RWPE1 (cell line): ENCODE measurements around the gene MT1E.
"Not testable (repeated sequence)": the region's sequence is repeated elsewhere in the genome, so short reads cannot be mapped to it uniquely, and the experiment has no call there.

Experiments used
- CTCF ChIA-PET: fragments of 350-600 bp; sonication (Branson Sonifier 250); formaldehyde crosslinking; extraction: SDS; loops from one replicate; lab custom pipeline; 2021; lab: Yijun Ruan, JAX
- POLR2A ChIA-PET: fragments of 400-600 bp; formaldehyde crosslinking; extraction: SDS; loops from one replicate; lab custom pipeline; 2020; ENCODE audit warnings: antibody characterized with exemption; ENCODE audit not compliant: low non-redundant PET; lab: Yijun Ruan, JAX
- DNase-seq: peaks from one replicate; pipeline ENCODE4 v3.0.0; 2012; ENCODE audit warnings: low spot score
- H3K27ac ChIP-seq: fragments of 450-650 bp; 2 replicates; pipeline ENCODE4 v1.5.1; 2017
- TF ChIP-seq, protein P1 (sequence below): fragments of 450-650 bp; conservative IDR thresholded peaks from 2 replicates; pipeline ENCODE4 v1.5.1; 2017; ENCODE audit warnings: low read depth, mild to moderate bottlenecking

MT1E gene

DNA sequence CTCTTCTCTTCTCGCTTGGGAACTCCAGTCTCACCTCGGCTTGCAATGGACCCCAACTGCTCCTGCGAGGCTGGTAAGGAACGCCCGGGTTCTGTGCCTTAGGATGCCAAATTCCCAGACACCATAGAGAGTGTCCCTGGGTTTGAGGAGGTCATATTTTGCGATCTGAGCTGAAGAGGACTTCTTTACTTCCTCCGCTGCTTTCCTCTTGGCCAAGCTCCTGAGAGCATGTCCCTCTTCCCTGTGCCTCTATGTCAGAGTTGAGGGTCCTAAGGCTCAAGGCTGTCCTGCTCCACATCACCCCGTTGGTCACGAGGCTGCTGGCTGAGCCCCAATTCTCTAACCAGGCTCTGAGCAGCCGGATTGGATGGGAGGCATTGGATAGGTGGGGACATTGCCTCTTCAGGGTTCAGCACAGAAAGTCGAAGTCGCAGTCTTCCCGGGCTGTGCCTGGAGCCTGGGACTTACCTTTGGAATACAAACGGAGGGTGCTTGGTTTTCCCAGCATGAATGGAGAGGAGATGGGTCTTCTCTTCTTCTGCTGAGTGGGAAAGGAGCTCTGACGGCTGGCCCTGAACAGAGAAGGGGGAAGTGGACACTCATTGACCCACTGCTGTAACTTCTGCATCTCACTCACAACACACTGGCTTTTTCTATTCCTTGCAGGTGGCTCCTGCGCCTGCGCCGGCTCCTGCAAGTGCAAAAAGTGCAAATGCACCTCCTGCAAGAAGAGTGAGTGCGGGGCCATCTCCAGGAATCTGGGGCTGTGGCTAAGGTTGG lies 44.4 kb downstream of the MT1E start:
- TF ChIP-seq, protein P1, sequence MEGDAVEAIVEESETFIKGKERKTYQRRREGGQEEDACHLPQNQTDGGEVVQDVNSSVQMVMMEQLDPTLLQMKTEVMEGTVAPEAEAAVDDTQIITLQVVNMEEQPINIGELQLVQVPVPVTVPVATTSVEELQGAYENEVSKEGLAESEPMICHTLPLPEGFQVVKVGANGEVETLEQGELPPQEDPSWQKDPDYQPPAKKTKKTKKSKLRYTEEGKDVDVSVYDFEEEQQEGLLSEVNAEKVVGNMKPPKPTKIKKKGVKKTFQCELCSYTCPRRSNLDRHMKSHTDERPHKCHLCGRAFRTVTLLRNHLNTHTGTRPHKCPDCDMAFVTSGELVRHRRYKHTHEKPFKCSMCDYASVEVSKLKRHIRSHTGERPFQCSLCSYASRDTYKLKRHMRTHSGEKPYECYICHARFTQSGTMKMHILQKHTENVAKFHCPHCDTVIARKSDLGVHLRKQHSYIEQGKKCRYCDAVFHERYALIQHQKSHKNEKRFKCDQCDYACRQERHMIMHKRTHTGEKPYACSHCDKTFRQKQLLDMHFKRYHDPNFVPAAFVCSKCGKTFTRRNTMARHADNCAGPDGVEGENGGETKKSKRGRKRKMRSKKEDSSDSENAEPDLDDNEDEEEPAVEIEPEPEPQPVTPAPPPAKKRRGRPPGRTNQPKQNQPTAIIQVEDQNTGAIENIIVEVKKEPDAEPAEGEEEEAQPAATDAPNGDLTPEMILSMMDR = no peak
- CTCF ChIA-PET = no interaction called here

DNA sequence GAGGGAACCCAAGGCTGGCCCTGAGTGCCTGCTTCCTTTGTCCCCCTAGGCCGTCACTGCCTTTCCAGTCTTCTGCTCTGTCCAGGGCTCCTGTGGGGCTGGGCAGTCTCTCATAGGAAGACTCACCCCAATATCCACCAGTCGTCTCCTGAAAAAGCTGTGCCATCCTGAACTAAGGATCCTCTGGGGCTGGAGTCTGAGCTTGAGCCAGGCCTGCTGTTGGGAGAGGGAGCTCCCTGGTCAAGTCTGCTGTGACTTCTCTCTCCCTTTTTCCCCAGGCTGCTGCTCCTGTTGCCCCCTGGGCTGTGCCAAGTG lies 45.0 kb downstream of the MT1E start:
- POLR2A ChIA-PET = no interaction called here
- CTCF ChIA-PET = no interaction called here

More for the DNA sequence above, 44.4 kb downstream of the MT1E start:
- DNase-seq = no peak
- POLR2A ChIA-PET = no interaction called here
- H3K27ac ChIP-seq = no peak overlapping the region

DNA sequence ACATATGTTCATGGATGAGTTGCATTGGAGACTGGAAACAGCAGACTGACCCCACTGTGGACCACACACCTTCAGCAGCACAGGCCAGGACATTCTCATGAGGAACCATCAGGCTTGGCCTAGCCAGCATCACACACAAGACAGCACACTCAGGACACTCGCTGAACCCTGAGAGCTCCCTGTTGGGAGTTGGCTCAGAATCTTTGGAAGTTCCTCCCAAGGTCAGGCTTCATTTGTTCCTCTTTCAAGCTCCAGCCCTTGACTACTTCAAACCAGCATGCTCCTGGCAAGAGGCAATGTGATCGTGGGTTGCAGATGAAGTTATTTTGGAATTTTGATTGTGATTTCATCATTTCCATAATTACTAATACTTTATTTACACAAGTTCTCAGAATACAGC lies 46.1 kb downstream of the MT1E start:
- CTCF ChIA-PET = not testable (repeated sequence)

More for the DNA sequence above, 45.0 kb downstream of the MT1E start:
- TF ChIP-seq, protein P1 = no peak
- H3K27ac ChIP-seq = no peak overlapping the region
- no peak for DNase-seq

DNA sequence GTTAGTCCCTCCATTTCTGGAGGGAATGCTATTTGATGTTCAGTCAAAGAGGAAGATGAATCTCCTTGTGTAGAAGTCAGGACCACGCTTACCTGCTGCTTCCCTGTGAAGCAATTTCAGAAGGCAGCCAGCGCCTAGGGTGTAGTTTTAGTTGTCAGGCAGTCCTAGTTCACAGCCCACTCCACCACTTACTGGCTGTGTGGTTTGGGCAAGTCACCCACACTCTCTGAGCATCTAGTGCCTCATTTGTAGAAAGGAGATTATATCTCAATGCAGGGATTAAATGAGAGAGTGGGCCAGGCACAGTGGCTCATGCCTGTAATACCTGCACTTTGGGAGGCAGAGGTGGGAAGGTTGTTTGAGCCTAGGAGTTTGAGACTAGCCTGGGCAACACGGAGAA lies 46.6 kb downstream of the MT1E start:
- ChIA-PET POLR2A (interaction anchor here (1.0 kb wide), 1 partner anchor 47 kb away, joined by 4 read pairs; the partner anchor contains the start of gene MT1E), CTCF (interaction anchor here (2.7 kb wide), 1 partner anchor 30 kb away, joined by 13 read pairs; no protein-coding TSS in a partner anchor)
- DNase-seq, H3K27ac ChIP-seq: not testable (repeated sequence)

More for the DNA sequence above, 46.1 kb downstream of the MT1E start:
- H3K27ac ChIP-seq, DNase-seq: not testable (repeated sequence)
- POLR2A ChIA-PET = interaction anchor here (1.0 kb wide), 1 partner anchor 46 kb away, joined by 4 read pairs; the partner anchor contains the start of gene MT1E

DNA sequence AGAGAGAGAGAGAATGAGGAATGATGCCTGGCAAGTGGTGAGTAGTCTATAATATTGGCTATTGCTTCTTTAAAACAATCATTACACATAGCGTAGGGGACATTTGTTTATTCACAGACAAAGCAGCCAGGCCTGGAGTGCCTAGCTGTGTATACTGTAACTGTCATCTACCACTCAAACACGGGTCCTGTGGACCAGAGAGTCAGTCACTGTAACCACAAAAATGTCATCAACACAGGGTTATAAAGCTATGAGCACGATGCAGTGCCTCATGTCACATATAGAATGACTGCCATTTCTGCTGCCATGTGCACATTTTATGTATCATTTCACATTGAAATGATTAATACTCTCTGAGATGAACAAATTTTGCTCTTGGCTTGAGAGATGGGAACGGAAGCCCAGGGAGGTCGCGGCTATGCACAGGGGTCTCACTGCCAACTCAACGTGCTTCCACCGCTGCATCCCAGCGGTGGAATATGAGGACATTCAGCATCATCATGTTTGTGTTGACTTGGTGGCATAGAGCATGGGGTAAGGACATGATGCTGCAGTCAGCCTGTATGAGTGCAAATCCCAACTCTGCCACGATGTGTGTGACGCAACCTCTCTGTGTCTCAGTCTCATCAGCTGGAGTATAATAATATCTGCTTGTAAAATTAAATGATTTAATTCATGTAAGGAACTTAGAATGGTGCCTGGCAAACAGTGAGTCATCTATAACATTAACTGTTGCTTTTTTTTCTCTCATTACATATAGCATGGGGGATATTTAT lies 47.4 kb downstream of the MT1E start:
- H3K27ac ChIP-seq = no peak overlapping the region
- no peak for DNase-seq
- ChIA-PET POLR2A (no interaction called here), CTCF (interaction anchor here (0.6 to 2.7 kb wide), 2 partner anchors 29 to 54 kb away, joined by 3 to 13 read pairs; no protein-coding TSS in a partner anchor)
- TF ChIP-seq, protein P1 = no peak

DNA sequence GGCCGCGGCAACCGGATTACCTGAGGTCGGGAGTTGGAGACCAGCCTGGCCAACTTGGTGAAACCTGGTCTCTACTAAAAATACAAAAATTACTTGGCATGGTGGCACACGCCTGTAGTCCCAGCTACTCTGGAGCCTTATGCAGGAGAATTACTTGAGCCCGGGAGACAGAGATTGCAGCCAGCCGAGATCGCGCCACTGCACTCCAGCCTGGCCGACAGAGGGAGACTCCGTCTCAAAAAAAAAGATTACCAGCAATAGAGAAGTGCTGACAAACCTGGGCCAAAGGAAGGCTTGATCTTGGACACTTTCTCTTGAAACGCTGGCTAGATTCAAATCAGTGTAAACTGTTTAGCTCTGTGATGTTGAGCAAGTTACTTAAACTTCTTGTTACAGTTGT lies 48.3 kb downstream of the MT1E start:
- no peak for DNase-seq
- TF ChIP-seq, protein P1 = no peak; the same call in 1 of the 2 replicates
- ChIA-PET POLR2A (no interaction called here), CTCF (interaction anchor here (0.6 to 2.7 kb wide), 8 partner anchors 28 to 335 kb away, joined by 3 to 13 read pairs (median 3); no protein-coding TSS in a partner anchor)
- H3K27ac ChIP-seq = no peak overlapping the region

DNA sequence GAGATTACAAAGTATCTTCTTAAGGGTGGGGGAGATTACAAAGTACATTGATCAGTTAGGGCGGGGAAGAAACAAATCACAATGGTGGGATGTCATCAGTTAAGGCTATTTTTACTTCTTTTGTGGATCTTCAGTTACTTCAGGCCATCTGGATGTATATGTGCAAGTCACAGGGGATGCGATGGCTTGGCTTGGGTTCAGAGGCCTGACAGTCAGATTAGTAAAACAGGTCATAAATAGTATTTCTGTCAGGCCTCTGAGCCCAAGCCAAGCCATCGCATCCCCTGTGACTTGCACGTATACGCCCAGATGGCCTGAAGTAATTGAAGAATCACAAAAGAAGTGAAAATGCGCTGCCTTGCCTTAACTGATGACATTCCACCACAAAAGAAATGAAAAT lies 49.0 kb downstream of the MT1E start:
- H3K27ac ChIP-seq, DNase-seq, POLR2A ChIA-PET: not testable (repeated sequence)
- CTCF ChIA-PET = interaction anchor here (0.6 to 2.7 kb wide), 5 partner anchors 27 to 207 kb away, joined by 3 to 13 read pairs (median 3); no protein-coding TSS in a partner anchor
